PC-3 (cell line): ENCODE measurements around the gene UQCR10. TPM values are rescaled to one million over a fixed set of nuclear protein-coding genes. Genes with fewer than 3 reads are reported as not detected.
A peak's percentile ranks its signal among the peaks of the same experiment; 100 is the strongest.

ENCODE experiments used
- ATAC-seq: fragments of 200-7000 bp; cut with Tn5 transposase; 2 replicates; pipeline ENCODE4 v1.9.1; 2020; ENCODE audit warnings: mild to moderate bottlenecking, moderate library complexity
- BruUV-seq: library from RNA; stranded (reverse); fragments of 400-500 nt; replicated peaks from 2 replicates; lab custom pipeline; 2021; lab: Mats Ljungman, UMichigan
- CTCF ChIA-PET: fragments of 300-600 bp; sonication (Branson Sonifier 250); formaldehyde crosslinking; loops from one replicate; lab custom pipeline; 2022; ENCODE audit warnings: antibody characterized with exemption; lab: Charles Lee
- POLR2A ChIA-PET: fragments of 300-600 bp; sonication (Branson Sonifier 250); formaldehyde crosslinking; loops from one replicate; lab custom pipeline; 2022; ENCODE audit warnings: antibody characterized with exemption; ENCODE audit not compliant: unreplicated experiment; lab: Charles Lee
- DNase-seq: peaks from one replicate; pipeline ENCODE4 v3.0.0-alpha.2; 2015
- H2AFZ ChIP-seq: fragments of 300-600 bp; sonication (generic); 2 replicates; pipeline ENCODE4 v1.6.0; 2016; ENCODE audit warnings: antibody characterized with exemption, low read length
- H3F3A ChIP-seq: fragments of 300-600 bp; sonication (generic); one replicate; pipeline ENCODE4 v1.6.0; 2017; ENCODE audit warnings: antibody characterized with exemption, low read length, control low read depth, mild to moderate bottlenecking; ENCODE audit not compliant: unreplicated experiment
- H3K27ac ChIP-seq: fragments of 300-600 bp; sonication (generic); 2 replicates; pipeline ENCODE4 v1.5.1; 2016; ENCODE audit warnings: mild to moderate bottlenecking, low read length
- H3K27me3 ChIP-seq: fragments of 300-600 bp; sonication (generic); 2 replicates; pipeline ENCODE4 v1.6.1; 2016; ENCODE audit warnings: low read length, mixed read lengths
- H3K36me3 ChIP-seq: fragments of 300-600 bp; sonication (generic); 2 replicates; pipeline ENCODE4 v1.6.1; 2016; ENCODE audit warnings: low read depth, mixed run types, low read length, mixed read lengths
- H3K4me1 ChIP-seq: fragments of 300-600 bp; sonication (generic); 2 replicates; pipeline ENCODE4 v1.5.1; 2016; ENCODE audit warnings: low read length; ENCODE audit not compliant: insufficient read depth
- H3K4me2 ChIP-seq: fragments of 300-600 bp; sonication (generic); 2 replicates; pipeline ENCODE4 v1.6.0; 2016; ENCODE audit warnings: low read length
- H3K4me3 ChIP-seq: fragments of 300-600 bp; sonication (generic); 2 replicates; pipeline ENCODE4 v1.5.1; 2016; ENCODE audit warnings: mild to moderate bottlenecking, low read length, mixed read lengths
- H3K79me2 ChIP-seq: fragments of 300-600 bp; sonication (generic); 2 replicates; pipeline ENCODE4 v1.6.1; 2017; ENCODE audit warnings: low read length, mixed read lengths
- H3K9ac ChIP-seq: fragments of 300-600 bp; sonication (generic); 2 replicates; pipeline ENCODE4 v1.6.0; 2016; ENCODE audit warnings: mild to moderate bottlenecking, low read length
- H3K9me2 ChIP-seq: fragments of 300-600 bp; sonication (generic); replicated peaks from 2 replicates; pipeline ENCODE4 v1.6.1; 2016; ENCODE audit warnings: mixed run types, low read length, mixed read lengths
- H3K9me3 ChIP-seq: fragments of 300-600 bp; sonication (generic); 2 replicates; pipeline ENCODE4 v1.6.1; 2016; ENCODE audit warnings: low read length, mixed read lengths
- H4K20me1 ChIP-seq: fragments of 300-600 bp; sonication (generic); 2 replicates; pipeline ENCODE4 v1.6.1; 2016; ENCODE audit warnings: low read length, mixed read lengths
- EZH2 ChIP-seq: fragments of 300-600 bp; sonication (generic); IDR thresholded peaks from one replicate; pipeline ENCODE4 v1.6.1; 2017; ENCODE audit warnings: antibody characterized with exemption, mild to moderate bottlenecking, low read length; ENCODE audit not compliant: unreplicated experiment
- EZH2phosphoT487 ChIP-seq: fragments of 300-600 bp; sonication (generic); IDR thresholded peaks from 2 replicates; pipeline ENCODE4 v1.6.1; 2018; ENCODE audit warnings: mild to moderate bottlenecking, antibody characterized with exemption, low read length, borderline replicate concordance
- intact Hi-C: fragments of 100-400 bp; cut with micrococcal nuclease; formaldehyde crosslinking; loops from 2 replicates; pipeline ENCODE4 v1.9.0; 2023
- total RNA-seq: library from RNA; depleted of rRNA; stranded (reverse); fragments of >200 nt; gene quantifications from 2 replicates; pipeline ENCODE4 v1.2.3, GENCODE V29; 2014
- TF ChIP-seq, protein P1 (sequence below): fragments of 300-600 bp; sonication (generic); conservative IDR thresholded peaks from 2 replicates; pipeline ENCODE4 v1.5.1; 2017; ENCODE audit warnings: antibody characterized with exemption, low read depth, mild to moderate bottlenecking, low read length

The UQCR10 gene
- total RNA-seq, 1 experiment from 2014 or later = 196 TPM

DNA sequence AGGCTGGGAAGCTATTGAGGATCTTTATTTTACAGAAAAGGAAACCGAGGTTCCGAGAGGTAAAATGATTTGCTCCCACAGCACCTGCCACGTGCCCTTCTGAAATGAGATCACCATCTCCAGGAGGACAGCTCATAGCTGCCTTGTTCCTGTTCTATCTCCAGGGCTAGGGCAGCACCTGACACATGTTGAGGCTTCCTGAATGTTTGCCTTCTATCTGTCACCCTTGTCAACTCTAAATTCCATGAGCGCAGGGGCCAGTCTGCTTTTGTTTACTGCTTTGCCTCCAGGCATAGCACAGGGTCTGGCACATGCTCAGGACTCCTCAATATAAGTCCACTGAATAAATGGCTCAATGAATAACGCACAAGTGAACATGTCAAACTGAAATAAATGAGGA lies 46.8 kb downstream of the UQCR10 start:
- ChIA-PET POLR2A (no interaction called here), CTCF (interaction anchor here (0.7 kb wide), 1 partner anchor 191 kb away, joined by 4 read pairs; no protein-coding TSS in a partner anchor)
- TF ChIP-seq EZH2phosphoT487 (no peak), EZH2 (no peak)
- TF ChIP-seq, protein P1, sequence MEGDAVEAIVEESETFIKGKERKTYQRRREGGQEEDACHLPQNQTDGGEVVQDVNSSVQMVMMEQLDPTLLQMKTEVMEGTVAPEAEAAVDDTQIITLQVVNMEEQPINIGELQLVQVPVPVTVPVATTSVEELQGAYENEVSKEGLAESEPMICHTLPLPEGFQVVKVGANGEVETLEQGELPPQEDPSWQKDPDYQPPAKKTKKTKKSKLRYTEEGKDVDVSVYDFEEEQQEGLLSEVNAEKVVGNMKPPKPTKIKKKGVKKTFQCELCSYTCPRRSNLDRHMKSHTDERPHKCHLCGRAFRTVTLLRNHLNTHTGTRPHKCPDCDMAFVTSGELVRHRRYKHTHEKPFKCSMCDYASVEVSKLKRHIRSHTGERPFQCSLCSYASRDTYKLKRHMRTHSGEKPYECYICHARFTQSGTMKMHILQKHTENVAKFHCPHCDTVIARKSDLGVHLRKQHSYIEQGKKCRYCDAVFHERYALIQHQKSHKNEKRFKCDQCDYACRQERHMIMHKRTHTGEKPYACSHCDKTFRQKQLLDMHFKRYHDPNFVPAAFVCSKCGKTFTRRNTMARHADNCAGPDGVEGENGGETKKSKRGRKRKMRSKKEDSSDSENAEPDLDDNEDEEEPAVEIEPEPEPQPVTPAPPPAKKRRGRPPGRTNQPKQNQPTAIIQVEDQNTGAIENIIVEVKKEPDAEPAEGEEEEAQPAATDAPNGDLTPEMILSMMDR = no peak
- Histone ChIP-seq H3K27me3 (no peaks in the 10 kb centered on the region), H3K9me3 (no peaks in the 10 kb centered on the region), H3K4me1 (peaks cover 29% of the 10 kb centered on the region), H3K79me2 (no peaks in the 10 kb centered on the region), H3K4me2 (peak overlapping the region; percentile 14; the same call in 1 of the 2 replicates), H3F3A (no peaks in the 10 kb centered on the region), H2AFZ (no peak overlapping the region), H3K4me3 (no peak overlapping the region), H3K9ac (no peak overlapping the region), H3K27ac (peak overlapping the region; percentile 39), H3K9me2 (no peaks in the 10 kb centered on the region), H4K20me1 (no peaks in the 10 kb centered on the region), H3K36me3 (peaks cover 14% of the 10 kb centered on the region)
- DNase-seq (peak; percentile 29), ATAC-seq (peak; percentile 74)
- BruUV-seq = no TSS peak
- intact Hi-C loops = no loop called here

DNA sequence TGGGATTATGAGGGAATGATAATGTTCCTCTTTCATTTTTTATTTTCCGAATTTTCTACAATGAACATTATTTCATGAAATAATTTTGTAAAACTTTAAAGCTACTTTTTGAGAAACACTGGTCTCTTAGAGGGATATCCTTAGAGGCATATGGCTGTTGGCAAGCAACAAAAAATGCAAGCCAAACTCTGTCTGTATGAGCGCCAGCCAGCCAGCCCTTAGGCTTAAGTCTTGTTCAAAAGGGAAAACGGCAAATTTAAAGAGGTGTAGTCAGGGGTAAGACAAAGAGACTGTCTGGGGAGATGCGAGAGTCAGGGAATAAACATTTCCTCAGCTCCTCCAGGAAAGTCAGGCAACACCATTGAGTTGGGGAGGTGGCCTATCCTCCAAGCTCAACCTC lies 48.4 kb downstream of the UQCR10 start:
- ChIA-PET POLR2A (no interaction called here), CTCF (no interaction called here)
- TF ChIP-seq, protein P1 = no peak
- no peak for TF ChIP-seq EZH2
- TF ChIP-seq EZH2phosphoT487 = no peak
- Histone ChIP-seq H3K9ac (no peak overlapping the region), H3K27me3 (no peaks in the 10 kb centered on the region), H3K4me2 (no peak overlapping the region), H3K79me2 (no peaks in the 10 kb centered on the region), H3K9me2 (no peaks in the 10 kb centered on the region), H3K36me3 (peaks cover 11% of the 10 kb centered on the region), H3K4me1 (peaks cover 29% of the 10 kb centered on the region), H3K27ac (no peak overlapping the region), H3K4me3 (no peak overlapping the region), H4K20me1 (no peaks in the 10 kb centered on the region), H3F3A (no peaks in the 10 kb centered on the region), H3K9me3 (no peaks in the 10 kb centered on the region), H2AFZ (no peak overlapping the region)
- ATAC-seq = no peak
- no peak for DNase-seq
- BruUV-seq = no TSS peak
- intact Hi-C loops = no loop called here

DNA sequence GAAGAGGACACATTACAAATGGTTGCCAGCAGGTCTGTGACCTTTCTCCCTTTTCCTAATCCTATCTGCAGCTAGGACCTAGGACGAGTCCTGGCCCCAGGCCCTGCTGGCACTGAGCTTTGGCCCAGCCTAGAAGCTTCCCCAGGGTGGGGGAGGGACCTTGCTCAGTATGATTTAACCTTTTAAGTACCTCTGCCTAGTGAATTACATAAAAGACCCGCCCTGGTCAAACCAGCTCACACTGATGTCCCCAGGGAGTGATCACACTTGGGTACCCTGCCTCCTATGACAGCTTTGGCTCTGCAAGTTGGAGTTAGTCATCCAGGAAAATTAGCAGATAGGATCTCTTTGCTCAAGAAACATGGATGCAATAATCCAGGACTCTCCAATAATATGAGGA lies 49.0 kb downstream of the UQCR10 start:
- H3K4me2 ChIP-seq = no peak overlapping the region
- H3F3A ChIP-seq = no peaks in the 10 kb centered on the region
- H3K36me3 ChIP-seq = peaks cover 11% of the 10 kb centered on the region
- H2AFZ ChIP-seq = no peak overlapping the region
- ChIA-PET POLR2A (no interaction called here), CTCF (no interaction called here)
- no peaks in the 10 kb centered on the region for H3K9me2 ChIP-seq
- DNase-seq (no peak), ATAC-seq (no peak)
- H3K27ac ChIP-seq = no peak overlapping the region
- no TSS peak for BruUV-seq
- no peak overlapping the region for H3K4me3 ChIP-seq
- H3K4me1 ChIP-seq = peaks cover 32% of the 10 kb centered on the region
- no peak for TF ChIP-seq EZH2phosphoT487
- TF ChIP-seq, protein P1 = no peak
- no peak for TF ChIP-seq EZH2
- H3K27me3 ChIP-seq = no peaks in the 10 kb centered on the region
- H3K9me3 ChIP-seq = no peaks in the 10 kb centered on the region
- H3K9ac ChIP-seq = no peak overlapping the region
- no peaks in the 10 kb centered on the region for H3K79me2 ChIP-seq
- intact Hi-C loops = no loop called here
- no peaks in the 10 kb centered on the region for H4K20me1 ChIP-seq
